SJSA1 (cell line): ENCODE measurements around the gene ZNF366. TPM values are rescaled to one million over a fixed set of nuclear protein-coding genes. Genes with fewer than 3 reads are reported as not detected.

Source experiments
- DNase-seq, 2 experiments: peaks; one replicate each; pipeline ENCODE4 v3.0.0-alpha.2; 2015 to 2020; ENCODE audit warnings: low spot score in 2 of 2, low read depth in 1 of 2
- H3K27ac ChIP-seq: fragments of 250-450 bp; sonication (Bioruptor Pico); 2 replicates; pipeline ENCODE4 v1.5.1; 2020; ENCODE audit warnings: mild to moderate bottlenecking, moderate library complexity
- H3K27me3 ChIP-seq: fragments of 250-450 bp; sonication (Bioruptor Pico); replicated peaks from 2 replicates; pipeline ENCODE4 v1.5.1; 2020; ENCODE audit warnings: mild to moderate bottlenecking, moderate library complexity
- H3K36me3 ChIP-seq: fragments of 250-450 bp; sonication (Bioruptor Pico); 2 replicates; pipeline ENCODE4 v1.5.1; 2020; ENCODE audit warnings: mild to moderate bottlenecking
- H3K4me1 ChIP-seq: fragments of 250-450 bp; sonication (Bioruptor Pico); replicated peaks from 2 replicates; pipeline ENCODE4 v1.6.1; 2021; ENCODE audit warnings: mild to moderate bottlenecking
- H3K4me3 ChIP-seq: fragments of 250-450 bp; sonication (Bioruptor Pico); 2 replicates; pipeline ENCODE4 v1.5.1; 2020; ENCODE audit warnings: mild to moderate bottlenecking
- H3K9me3 ChIP-seq: fragments of 250-450 bp; sonication (Bioruptor Pico); replicated peaks from 2 replicates; pipeline ENCODE4 v1.5.1; 2020; ENCODE audit warnings: mild to moderate bottlenecking
- total RNA-seq: library from RNA; depleted of rRNA; stranded (reverse); fragments of >200 nt; shearing (Covaris generic); gene quantifications from 2 replicates; pipeline ENCODE4 v1.2.3, GENCODE V29; 2014

The ZNF366 gene
- total RNA-seq, 1 experiment from 2014 or later = not detected

DNA sequence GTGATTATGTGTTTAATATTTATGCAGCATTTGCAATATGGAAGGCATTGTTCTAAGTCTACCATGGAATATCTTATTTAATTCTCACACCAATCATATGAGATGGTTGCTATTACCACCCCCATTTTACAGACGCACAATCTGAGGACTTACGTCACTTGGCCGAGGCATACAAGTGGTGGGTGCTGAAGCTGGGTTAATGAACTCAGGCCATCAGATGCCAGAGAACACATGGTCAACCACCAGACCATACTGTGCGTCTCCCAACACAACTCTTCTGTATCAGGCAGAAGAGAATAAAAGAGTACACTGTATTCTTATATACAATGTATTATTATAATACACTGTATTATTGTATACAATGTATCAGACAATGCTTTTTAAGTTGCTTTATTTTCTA is 59.5 kb downstream of the ZNF366 start:
- H3K4me1 ChIP-seq = peaks cover 17% of the 10 kb centered on the region
- DNase-seq = no peak
- no peak overlapping the region for H3K27ac ChIP-seq
- no peaks in the 10 kb centered on the region for H3K9me3 ChIP-seq
- no peak overlapping the region for H3K4me3 ChIP-seq
- H3K36me3 ChIP-seq = no peaks in the 10 kb centered on the region
- H3K27me3 ChIP-seq = no peaks in the 10 kb centered on the region

DNA sequence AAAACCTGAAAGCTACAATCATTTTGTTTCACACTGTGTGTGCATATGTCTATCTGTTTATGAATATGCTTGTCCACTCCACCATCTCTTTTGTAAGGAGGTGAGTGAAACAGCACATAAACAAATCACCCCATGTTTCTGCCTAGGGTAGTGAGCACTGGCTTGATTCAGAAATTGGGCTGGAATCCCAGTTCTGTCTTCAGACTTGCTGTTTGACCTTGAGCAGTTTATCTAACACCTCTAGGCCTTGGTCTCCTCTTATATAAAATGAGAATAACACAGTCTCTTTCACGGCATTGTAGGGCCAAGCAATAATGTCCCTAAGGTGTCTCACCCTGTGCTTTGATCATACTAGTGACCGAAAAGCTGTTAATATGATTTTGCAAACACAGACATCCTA is 61.2 kb downstream of the ZNF366 start:
- Histone ChIP-seq H3K4me3 (no peak overlapping the region), H3K27me3 (no peaks in the 10 kb centered on the region), H3K9me3 (no peaks in the 10 kb centered on the region), H3K36me3 (no peaks in the 10 kb centered on the region), H3K27ac (no peak overlapping the region), H3K4me1 (peaks cover 13% of the 10 kb centered on the region)
- no peak for DNase-seq

DNA sequence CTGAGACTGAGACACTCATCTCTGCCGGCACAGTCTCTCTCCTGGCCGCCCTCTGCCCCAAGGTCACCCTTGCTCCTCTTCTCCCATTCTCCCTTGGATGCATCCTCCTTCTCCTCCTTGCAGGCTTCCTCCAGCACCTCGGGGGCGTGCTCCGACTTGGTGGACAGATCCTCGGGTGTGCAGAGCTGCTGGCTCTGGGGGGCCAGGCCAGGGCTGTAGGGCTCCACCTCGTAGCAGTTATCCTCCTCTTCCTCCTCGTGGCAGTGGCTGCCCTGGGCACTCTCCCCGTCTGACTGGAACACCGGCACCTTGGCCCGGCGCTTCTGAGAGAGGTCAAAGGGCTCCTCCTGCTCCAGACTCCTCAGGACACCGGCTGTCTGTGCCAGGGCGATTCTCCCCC is 63.3 kb downstream of the ZNF366 start:
- Histone ChIP-seq H3K27me3 (no peaks in the 10 kb centered on the region), H3K36me3 (no peaks in the 10 kb centered on the region), H3K27ac (no peak overlapping the region), H3K4me3 (no peak overlapping the region), H3K9me3 (no peaks in the 10 kb centered on the region), H3K4me1 (peaks cover 13% of the 10 kb centered on the region)
- no peak for DNase-seq

DNA sequence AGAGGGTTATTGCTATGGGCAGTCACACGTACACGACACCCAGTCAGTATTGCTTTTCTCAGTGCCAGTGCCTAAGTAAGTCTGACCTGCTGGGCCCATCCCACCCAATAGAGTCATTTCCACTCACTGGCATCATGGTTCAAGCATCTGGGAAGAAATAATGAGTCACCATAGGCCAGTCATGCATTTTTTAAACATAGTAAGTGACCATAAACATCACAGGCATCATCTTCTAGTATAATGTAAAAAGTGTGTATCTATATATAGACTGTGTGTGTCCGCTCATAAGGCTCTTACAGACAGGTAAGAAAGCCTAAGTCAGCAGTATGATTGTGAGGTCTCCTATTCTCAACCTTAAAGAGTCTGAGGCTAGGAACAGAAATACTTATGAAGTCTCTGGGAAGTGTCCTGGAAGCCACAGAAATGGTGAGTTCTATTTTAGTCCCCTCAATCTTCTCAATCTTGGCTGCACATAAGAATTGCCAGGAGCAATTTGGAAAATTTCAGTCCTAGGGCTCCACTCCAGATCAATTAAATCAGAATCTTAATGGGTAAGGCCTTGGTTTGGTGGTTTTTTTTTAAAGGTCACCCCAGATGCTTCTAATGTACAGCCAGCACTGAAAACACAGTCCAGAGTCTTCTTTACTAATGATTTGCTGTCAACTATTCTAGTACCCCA is 65.2 kb downstream of the ZNF366 start:
- Histone ChIP-seq H3K9me3 (no peaks in the 10 kb centered on the region), H3K4me3 (no peak overlapping the region), H3K36me3 (no peaks in the 10 kb centered on the region), H3K27me3 (no peaks in the 10 kb centered on the region), H3K27ac (peak overlapping the region; percentile 64), H3K4me1 (peaks cover 13% of the 10 kb centered on the region)
- DNase-seq = peak; percentile 65 to 68

DNA sequence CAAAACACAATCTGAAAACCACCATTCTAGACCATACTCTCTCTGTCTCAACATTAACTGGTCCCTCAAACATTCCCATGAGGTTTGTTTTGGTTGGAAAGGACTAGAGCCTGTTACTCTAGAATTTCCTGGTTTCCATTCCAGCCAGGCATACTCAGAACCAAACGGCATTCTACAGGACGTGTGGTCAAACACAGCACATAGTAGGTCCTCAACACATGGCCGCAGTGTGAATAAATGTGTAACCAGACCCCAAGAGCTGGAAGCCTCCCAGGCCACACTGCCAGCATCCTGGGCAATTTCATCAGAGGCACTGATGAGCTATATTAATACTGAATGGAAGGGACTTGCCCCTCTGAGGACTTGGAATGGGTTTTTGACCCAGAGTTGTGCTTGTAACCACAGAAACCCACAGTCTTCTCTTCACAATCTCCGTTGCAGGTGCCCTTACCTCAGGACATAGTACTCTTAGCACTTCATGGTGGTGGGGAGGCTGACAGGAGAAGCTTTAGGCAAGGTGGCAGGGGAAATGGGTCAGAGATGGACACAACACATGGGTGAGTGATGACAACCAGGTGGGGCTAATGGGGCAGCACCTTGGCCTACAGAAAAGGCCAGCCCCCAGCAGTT is 66.0 kb downstream of the ZNF366 start:
- DNase-seq = no peak
- Histone ChIP-seq H3K9me3 (no peaks in the 10 kb centered on the region), H3K4me1 (peaks cover 13% of the 10 kb centered on the region), H3K27ac (peak overlapping the region; percentile 64), H3K27me3 (no peaks in the 10 kb centered on the region), H3K36me3 (no peaks in the 10 kb centered on the region), H3K4me3 (no peak overlapping the region)

DNA sequence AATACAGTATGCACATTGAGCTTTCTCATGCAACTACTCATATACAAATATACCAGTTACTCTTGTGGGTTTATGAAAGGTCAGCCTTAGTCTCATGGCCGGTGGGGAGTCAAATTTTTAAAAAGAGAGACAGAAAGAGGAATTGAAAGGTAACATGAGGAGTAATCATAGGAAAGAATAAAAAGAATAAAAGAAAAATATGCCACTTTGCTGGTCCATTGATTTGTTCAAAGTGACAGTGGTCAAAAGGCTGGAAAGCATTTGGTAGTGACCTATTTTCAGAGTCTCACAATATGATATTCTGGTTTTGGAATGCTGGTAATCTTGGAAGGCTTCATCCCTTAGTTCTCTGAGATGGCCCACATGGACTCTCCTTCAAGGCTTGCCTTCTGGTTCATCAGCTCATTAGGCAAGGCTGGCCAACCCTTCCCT is 67.0 kb downstream of the ZNF366 start:
- peaks cover 13% of the 10 kb centered on the region for H3K4me1 ChIP-seq
- no peaks in the 10 kb centered on the region for H3K27me3 ChIP-seq
- H3K27ac ChIP-seq = no peak overlapping the region
- DNase-seq = no peak
- no peaks in the 10 kb centered on the region for H3K9me3 ChIP-seq
- no peak overlapping the region for H3K4me3 ChIP-seq
- no peaks in the 10 kb centered on the region for H3K36me3 ChIP-seq

DNA sequence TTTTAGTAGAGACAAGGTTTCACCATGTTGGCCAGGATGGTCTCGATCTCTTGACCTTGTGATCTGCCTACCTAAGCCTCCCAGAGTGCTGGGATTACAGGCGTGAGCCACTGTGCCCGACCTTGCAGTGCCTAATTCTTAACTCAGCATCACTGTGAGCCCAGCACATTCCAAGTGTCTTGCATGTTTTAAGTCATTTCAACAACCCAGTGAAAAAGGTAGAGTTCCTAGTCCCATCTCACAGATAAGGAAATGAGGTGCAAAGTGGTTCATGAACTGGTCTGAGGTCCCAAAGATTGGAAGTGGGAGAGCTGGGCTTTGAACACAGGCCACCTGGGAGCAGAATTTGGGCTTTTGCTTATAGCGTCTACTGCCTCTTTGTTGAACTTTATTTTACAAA is 68.0 kb downstream of the ZNF366 start:
- no peak overlapping the region for H3K4me3 ChIP-seq
- no peak for DNase-seq
- no peaks in the 10 kb centered on the region for H3K27me3 ChIP-seq
- H3K27ac ChIP-seq = no peak overlapping the region
- no peaks in the 10 kb centered on the region for H3K36me3 ChIP-seq
- peaks cover 13% of the 10 kb centered on the region for H3K4me1 ChIP-seq
- no peaks in the 10 kb centered on the region for H3K9me3 ChIP-seq

DNA sequence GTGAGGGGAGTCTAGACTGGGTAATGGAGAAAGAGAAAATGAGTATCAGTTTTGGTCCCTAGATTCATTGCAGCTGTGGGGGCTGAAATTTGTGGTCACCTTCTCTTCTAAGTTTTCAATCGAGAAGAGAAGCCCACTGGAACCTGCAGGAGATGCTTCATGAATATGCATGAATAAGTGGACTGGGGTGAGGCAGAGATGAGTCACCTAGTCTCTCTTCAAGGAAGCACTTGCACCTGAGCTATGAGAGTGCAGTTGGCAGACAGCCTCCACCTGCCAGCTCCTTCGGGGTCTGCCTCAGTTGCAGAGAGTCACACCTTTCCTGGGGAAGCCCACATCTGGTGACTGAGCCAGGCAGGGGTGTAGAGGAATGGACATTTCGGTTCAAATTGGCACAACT is 69.1 kb downstream of the ZNF366 start:
- H3K9me3 ChIP-seq = no peaks in the 10 kb centered on the region
- no peak overlapping the region for H3K4me3 ChIP-seq
- no peaks in the 10 kb centered on the region for H3K36me3 ChIP-seq
- no peak for DNase-seq
- H3K27me3 ChIP-seq = no peaks in the 10 kb centered on the region
- peaks cover 13% of the 10 kb centered on the region for H3K4me1 ChIP-seq
- H3K27ac ChIP-seq = no peak overlapping the region

DNA sequence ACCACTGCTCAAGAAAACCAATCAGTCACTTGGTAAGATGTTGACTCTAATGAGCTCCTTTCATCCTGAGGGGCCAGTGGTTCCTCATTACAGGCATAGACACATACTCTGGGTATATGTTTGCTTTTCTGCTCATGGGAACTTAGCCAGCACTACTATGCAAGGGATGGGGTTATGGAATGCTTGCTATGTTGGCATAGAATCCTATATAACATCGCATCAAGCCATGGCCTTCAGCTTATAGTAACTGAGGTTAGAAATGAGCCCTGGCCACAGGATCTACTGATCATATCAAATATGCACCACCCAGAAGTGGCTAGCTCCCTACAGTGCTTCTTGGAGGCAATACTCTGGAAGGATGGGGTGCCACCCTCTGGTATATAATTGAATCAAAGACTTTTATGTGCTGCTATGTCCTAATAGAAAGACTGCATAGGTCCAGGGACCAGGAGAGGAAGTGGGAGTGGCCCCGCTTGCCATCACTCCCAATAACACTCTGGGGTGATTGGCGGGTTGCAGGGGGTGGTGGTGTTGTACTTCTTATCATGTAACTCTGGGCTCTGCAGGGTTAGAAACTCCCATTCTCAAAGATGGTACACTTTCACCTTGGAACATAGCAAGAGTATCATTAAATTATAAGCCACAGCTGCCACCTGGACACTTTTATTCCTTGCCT is 70.3 kb downstream of the ZNF366 start:
- H3K4me3 ChIP-seq = no peak overlapping the region
- no peaks in the 10 kb centered on the region for H3K9me3 ChIP-seq
- H3K4me1 ChIP-seq = peaks cover 8% of the 10 kb centered on the region
- DNase-seq = no peak
- H3K27me3 ChIP-seq = no peaks in the 10 kb centered on the region
- H3K36me3 ChIP-seq = no peaks in the 10 kb centered on the region
- H3K27ac ChIP-seq = no peak overlapping the region

DNA sequence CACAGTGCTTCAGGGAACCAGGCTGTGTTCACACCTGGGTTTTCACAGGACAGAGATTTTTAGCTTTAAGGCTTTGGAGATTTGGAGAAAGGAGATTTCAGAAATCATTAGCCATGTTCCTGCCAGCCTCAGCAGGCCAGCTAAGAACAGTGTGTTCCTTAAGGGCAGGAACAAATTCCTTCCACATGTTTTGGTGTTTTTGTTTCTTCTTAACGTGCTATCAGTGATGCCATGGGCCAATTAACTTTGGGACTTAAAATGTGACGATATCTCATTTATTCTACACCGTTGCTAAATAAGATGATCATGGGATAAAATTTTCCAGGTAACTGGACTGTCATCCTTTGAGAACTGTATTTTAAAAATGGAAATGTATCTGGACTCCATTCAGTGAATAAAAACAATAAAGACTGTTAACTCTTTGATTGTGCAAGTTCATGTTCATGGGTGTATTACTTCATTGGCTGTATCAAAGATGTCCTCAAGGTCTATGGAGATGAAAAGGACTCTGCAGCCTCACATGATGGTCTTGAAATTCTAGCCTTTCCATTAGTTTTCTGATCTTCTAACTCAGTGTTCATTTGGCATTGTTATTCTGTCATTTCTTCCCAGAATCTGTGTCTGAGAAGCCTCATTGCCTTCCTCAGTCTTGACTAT is 72.3 kb downstream of the ZNF366 start:
- Histone ChIP-seq H3K4me1 (no peaks in the 10 kb centered on the region), H3K9me3 (no peaks in the 10 kb centered on the region), H3K27me3 (no peaks in the 10 kb centered on the region), H3K4me3 (no peak overlapping the region), H3K36me3 (no peaks in the 10 kb centered on the region), H3K27ac (no peak overlapping the region)
- no peak for DNase-seq

DNA sequence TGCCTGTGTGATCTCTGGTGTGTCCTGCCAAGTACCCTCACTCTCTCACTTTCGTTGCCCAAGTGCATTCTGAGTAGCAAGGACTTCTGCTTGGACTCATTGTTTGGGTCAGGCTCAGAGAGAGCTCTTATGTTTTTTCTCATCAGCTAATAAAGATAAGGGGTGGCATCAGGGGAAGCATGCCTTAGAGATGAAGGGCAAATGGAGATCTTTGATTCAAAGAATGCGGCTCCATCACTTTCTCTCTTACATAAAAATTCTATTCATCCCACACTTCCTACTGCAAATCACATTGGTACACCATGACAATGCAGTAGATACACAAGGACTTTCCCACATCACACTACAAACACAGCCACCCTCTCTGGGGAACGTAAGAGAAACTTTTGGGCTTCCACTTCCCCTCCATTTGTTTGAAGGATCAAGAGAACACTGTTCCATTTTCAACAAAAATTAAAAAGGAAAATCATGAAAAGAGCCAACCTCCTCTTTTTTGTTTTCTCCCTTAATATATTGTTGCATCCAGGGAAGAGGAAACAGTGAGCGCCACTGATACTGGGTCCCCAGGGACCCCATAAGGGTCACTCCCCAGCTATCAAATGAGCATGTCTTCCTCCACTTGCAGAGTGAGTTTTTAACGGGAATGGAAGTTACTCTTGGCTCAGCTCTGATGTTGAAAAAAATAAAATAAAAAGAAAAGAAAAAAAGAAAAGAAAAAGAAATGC is 73.0 kb downstream of the ZNF366 start:
- Histone ChIP-seq H3K36me3 (no peaks in the 10 kb centered on the region), H3K4me3 (no peak overlapping the region), H3K4me1 (no peaks in the 10 kb centered on the region), H3K27me3 (no peaks in the 10 kb centered on the region), H3K27ac (no peak overlapping the region), H3K9me3 (no peaks in the 10 kb centered on the region)
- DNase-seq = no peak

DNA sequence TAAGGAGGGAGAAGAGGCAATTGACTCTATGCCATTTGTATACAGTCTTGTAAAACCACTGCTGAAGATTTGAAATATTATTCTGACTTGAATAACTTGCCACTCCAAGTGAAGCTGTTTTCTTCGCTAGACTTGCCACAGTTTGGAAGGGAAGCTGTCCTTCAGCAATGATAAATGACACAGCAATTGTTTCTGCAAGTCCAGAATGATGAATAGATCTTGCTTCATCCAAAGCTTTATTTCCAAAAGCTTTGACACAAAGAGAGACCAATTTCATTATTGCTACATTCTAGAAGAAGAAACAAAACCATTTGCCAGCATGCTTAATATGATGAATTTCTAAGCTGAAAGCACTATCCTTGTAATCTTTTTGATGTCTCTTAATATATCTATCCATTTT is 73.7 kb downstream of the ZNF366 start:
- Histone ChIP-seq H3K27ac (no peak overlapping the region), H3K4me1 (no peaks in the 10 kb centered on the region), H3K9me3 (no peaks in the 10 kb centered on the region), H3K4me3 (no peak overlapping the region), H3K27me3 (no peaks in the 10 kb centered on the region), H3K36me3 (no peaks in the 10 kb centered on the region)
- no peak for DNase-seq

DNA sequence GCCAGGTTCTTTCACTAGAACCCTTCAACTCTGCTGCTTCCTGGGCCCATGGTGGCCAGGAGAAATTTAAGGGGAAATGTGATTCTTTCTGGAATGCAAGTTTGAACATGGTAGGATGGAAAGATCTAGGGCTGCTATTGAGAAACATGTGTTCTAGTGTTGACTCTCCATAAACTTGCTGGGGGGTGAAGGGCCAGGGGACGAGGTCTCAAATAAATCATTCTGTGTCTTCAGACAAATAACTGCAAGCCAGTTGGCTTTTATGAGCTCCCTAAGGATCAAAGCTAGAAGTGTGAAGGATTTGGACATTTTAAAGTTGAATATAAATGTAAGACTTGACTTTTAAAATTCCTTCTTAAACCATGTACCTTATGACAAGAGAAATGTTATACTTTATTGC is 78.5 kb downstream of the ZNF366 start:
- no peak for DNase-seq
- Histone ChIP-seq H3K36me3 (no peaks in the 10 kb centered on the region), H3K4me1 (no peaks in the 10 kb centered on the region), H3K4me3 (no peak overlapping the region), H3K9me3 (no peaks in the 10 kb centered on the region), H3K27ac (no peak overlapping the region), H3K27me3 (no peaks in the 10 kb centered on the region)
